ENCODE measurements around the gene HSD17B1. TPM values are rescaled to one million over a fixed set of nuclear protein-coding genes. Genes with fewer than 3 reads are reported as not detected.

HSD17B1 gene
- polyA plus RNA-seq, 3 donors = 0.19 to 0.72 (median 0.27) TPM

- Histone ChIP-seq H3K79me2 (ENCODE audit: insufficient read depth, low read length) (no peaks in the 10 kb centered on the region), H3K4me3 (replicated peaks in 1 of 3; ENCODE audit: low read depth in 2 of 3, low read length in 3 of 3) (no peak overlapping the region), H3K4me2 (replicated peaks; ENCODE audit: extremely low read depth, low read length, poor library complexity, severe bottlenecking) (no peak overlapping the region), H3K9me3 (replicated peaks in 1 of 2; ENCODE audit: control insufficient read depth in 1 of 2, insufficient read depth in 1 of 2, low read length in 2 of 2) (no peaks in the 10 kb centered on the region), H3K27me3 (ENCODE audit: control insufficient read depth in 2 of 2, insufficient read depth in 2 of 2, low read length in 2 of 2) (no peaks in the 10 kb centered on the region), H4K20me1 (ENCODE audit: insufficient read depth, low read length) (peaks cover 46% of the 10 kb centered on the region), H3K9ac (ENCODE audit: insufficient read depth, low read length, poor library complexity, severe bottlenecking) (no peak overlapping the region), H3K4me1 (ENCODE audit: control insufficient read depth in 1 of 2, insufficient read depth in 2 of 2, low read length in 2 of 2) (peaks cover 4 to 7% of the 10 kb centered on the region in 2 donors), H2AFZ (ENCODE audit: insufficient read depth, low read depth, low read length, poor library complexity, severe bottlenecking) (no peak overlapping the region), H3K36me3 (replicated peaks in 1 of 2; ENCODE audit: control insufficient read depth in 1 of 2, insufficient read depth in 2 of 2, low read length in 2 of 2) (peaks cover 65 to 91% of the 10 kb centered on the region in 2 donors), H3K27ac (ENCODE audit: low read depth in 1 of 2, low read length in 2 of 2) (no peak overlapping the region)
- Mint-ChIP-seq H3K4me1 (peaks cover 16% of the 10 kb centered on the region), H3K9me3 (peaks cover 0 to 3% (median 0%) of the 10 kb centered on the region in 7 donors), H3K4me3 (no peak overlapping the region), H3K36me3 (peaks cover 87 to 91% of the 10 kb centered on the region in 2 donors), H3K27me3 (ENCODE audit: low read depth in 3 of 3) (peaks cover 0 to 5% (median 1%) of the 10 kb centered on the region in 3 donors), H3K27ac (no peak overlapping the region)
- no peak for DNase-seq
- TF ChIP-seq CTCF (IDR thresholded peaks at IDR 0.05) = no peak
- 95% methylated on average over 4 of the region's 9 CpGs for WGBS (ENCODE audit: insufficient coverage)
- intact Hi-C loops (cut with micrococcal nuclease) = loop anchor here in 1 of 2 donors (10.0 kb wide), 1 partner anchor 87 kb away; the partner anchor contains the start of gene CAVIN1
Measured at GRCh38 chr17:42512246-42512645, 40.5 kb upstream of the HSD17B1 start.

- H3K4me3 Mint-ChIP-seq = no peak overlapping the region
- no peak overlapping the region for H3K27ac Mint-ChIP-seq
- no peak overlapping the region for H3K4me3 ChIP-seq (replicated peaks in 1 of 3; ENCODE audit: low read depth in 2 of 3, low read length in 3 of 3)
- no peak overlapping the region for H3K4me2 ChIP-seq (replicated peaks; ENCODE audit: extremely low read depth, low read length, poor library complexity, severe bottlenecking)
- H3K4me1 ChIP-seq (ENCODE audit: control insufficient read depth in 1 of 2, insufficient read depth in 2 of 2, low read length in 2 of 2) = peaks cover 10 to 13% of the 10 kb centered on the region in 2 donors
- no peak overlapping the region for H2AFZ ChIP-seq (ENCODE audit: insufficient read depth, low read depth, low read length, poor library complexity, severe bottlenecking)
- no peak for TF ChIP-seq CTCF (IDR thresholded peaks at IDR 0.05)
- no peak for DNase-seq
- no peaks in the 10 kb centered on the region for H3K79me2 ChIP-seq (ENCODE audit: insufficient read depth, low read length)
- H3K4me1 Mint-ChIP-seq = peaks cover 22% of the 10 kb centered on the region
- peaks cover 60 to 85% of the 10 kb centered on the region in 2 donors for H3K36me3 ChIP-seq (replicated peaks in 1 of 2; ENCODE audit: control insufficient read depth in 1 of 2, insufficient read depth in 2 of 2, low read length in 2 of 2)
- H4K20me1 ChIP-seq (ENCODE audit: insufficient read depth, low read length) = peaks cover 47% of the 10 kb centered on the region
- H3K9ac ChIP-seq (ENCODE audit: insufficient read depth, low read length, poor library complexity, severe bottlenecking) = no peak overlapping the region
- intact Hi-C loops (cut with micrococcal nuclease) = loop anchor here in 1 of 2 donors (10.0 kb wide), 1 partner anchor 88 kb away; the partner anchor contains the start of gene CAVIN1
- H3K27ac ChIP-seq (ENCODE audit: low read depth in 1 of 2, low read length in 2 of 2) = no peak overlapping the region
- H3K27me3 Mint-ChIP-seq (ENCODE audit: low read depth in 3 of 3) = peaks cover 0 to 5% (median 1%) of the 10 kb centered on the region in 3 donors
- peaks cover 82 to 90% of the 10 kb centered on the region in 2 donors for H3K36me3 Mint-ChIP-seq
- no peaks in the 10 kb centered on the region for H3K9me3 ChIP-seq (replicated peaks in 1 of 2; ENCODE audit: control insufficient read depth in 1 of 2, insufficient read depth in 1 of 2, low read length in 2 of 2)
- WGBS (ENCODE audit: insufficient coverage) = 90% methylated on average over 4 of the region's 6 CpGs
- H3K9me3 Mint-ChIP-seq = peaks cover 0 to 3% (median 0%) of the 10 kb centered on the region in 7 donors
- no peaks in the 10 kb centered on the region for H3K27me3 ChIP-seq (ENCODE audit: control insufficient read depth in 2 of 2, insufficient read depth in 2 of 2, low read length in 2 of 2)
Measured at GRCh38 chr17:42512733-42513251, 39.9 kb upstream of the HSD17B1 start.

All from CD14-positive monocyte (primary cell).